GM20000 (cell line): Measurements from ENCODE around the gene NEIL1.
"Not testable (repeated sequence)": the region's sequence is repeated elsewhere in the genome, so short reads cannot be mapped to it uniquely, and the experiment has no call there.

Experiments
- DNase-seq: peaks from one replicate; pipeline ENCODE4 v3.0.0; 2012; ENCODE audit warnings: low spot score
- TF ChIP-seq, protein P1 (sequence below): IDR thresholded peaks from 2 replicates; pipeline ENCODE4 v1.5.1; 2012; ENCODE audit warnings: mild to moderate bottlenecking, control low read depth; ENCODE audit errors: extremely low read depth, missing control alignments

NEIL1 gene

DNA sequence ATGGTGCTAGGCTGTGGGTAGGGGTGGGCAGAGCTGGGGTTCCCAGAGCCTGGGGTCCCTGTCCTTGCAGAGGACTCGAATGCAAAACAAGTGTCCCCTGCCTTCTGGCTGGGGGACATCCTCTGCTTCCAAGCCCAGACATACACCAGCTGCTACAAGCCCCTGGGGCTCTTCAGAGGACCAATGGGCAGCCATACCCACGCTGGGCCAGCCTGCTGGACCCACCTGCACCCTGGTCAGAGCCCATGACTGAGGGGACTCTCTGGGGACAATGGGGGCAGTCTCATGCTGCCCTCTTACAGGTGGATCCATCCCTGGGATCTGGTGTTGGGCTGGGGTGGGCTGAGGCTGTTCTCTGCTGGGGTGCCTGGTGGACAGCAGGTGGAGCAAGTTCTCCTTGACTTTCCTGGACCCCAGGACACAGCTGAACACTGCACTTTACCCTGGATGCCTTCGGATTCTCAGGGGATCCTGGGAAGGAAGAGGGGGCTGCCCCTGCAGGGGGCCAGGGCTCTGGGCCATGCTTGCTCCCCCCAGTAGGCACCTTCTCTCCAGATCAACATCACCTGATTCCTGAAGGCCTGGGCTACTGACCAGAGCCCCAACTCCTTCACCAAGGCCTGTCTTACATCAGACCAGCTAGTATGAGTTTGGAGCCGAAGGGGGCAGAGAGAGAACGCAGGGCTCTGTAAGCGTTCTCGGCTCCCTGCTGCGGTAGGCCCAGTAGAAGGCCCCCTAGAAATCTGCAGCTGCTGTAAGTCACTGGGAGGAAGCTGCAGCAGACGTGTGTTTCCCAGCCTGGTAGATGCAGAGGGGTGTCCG lies 18.1 kb upstream of the NEIL1 start:
- TF ChIP-seq, protein P1, sequence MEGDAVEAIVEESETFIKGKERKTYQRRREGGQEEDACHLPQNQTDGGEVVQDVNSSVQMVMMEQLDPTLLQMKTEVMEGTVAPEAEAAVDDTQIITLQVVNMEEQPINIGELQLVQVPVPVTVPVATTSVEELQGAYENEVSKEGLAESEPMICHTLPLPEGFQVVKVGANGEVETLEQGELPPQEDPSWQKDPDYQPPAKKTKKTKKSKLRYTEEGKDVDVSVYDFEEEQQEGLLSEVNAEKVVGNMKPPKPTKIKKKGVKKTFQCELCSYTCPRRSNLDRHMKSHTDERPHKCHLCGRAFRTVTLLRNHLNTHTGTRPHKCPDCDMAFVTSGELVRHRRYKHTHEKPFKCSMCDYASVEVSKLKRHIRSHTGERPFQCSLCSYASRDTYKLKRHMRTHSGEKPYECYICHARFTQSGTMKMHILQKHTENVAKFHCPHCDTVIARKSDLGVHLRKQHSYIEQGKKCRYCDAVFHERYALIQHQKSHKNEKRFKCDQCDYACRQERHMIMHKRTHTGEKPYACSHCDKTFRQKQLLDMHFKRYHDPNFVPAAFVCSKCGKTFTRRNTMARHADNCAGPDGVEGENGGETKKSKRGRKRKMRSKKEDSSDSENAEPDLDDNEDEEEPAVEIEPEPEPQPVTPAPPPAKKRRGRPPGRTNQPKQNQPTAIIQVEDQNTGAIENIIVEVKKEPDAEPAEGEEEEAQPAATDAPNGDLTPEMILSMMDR: no peak
- no peak for DNase-seq

DNA sequence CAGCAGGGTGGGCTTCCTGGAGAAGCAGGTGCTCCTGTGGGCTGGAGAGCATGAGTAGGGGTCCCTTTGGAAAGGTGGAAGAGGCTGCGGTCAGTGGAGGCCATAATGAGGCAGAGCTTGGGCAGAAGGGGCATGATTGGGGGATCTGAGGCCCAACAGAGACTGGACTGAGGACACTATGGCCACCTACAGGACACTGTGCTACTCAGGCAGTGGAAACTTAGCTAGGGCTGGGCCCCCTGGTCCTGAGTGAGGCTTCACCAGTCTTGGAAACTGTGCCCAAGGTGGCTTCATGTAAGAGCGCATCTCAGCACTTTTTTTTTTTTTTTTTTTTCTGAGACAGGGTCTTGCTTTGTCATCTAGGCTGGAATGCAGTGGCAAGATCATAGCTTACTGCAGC lies 17.3 kb upstream of the NEIL1 start:
- no peak for DNase-seq
- TF ChIP-seq, protein P1: no peak

DNA sequence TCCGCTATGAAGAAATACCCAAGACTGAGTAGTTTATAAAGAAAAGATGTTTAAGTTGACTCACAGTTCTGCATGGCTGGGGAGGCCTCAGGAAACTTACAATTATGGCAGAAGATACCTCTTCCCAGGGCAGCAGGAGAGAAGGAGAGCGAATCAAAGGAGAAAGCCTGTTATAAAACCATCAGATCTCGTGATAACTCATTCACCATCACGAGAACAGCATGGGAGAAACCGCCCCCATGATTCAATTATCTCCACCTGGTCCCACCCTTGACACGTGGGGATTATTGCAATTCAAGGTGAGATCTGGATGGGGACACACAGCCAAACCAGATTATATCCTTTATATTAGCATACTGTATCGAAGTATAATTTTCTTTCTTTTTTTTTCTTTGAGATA lies 14.7 kb upstream of the NEIL1 start:
- DNase-seq: not testable (repeated sequence)

DNA sequence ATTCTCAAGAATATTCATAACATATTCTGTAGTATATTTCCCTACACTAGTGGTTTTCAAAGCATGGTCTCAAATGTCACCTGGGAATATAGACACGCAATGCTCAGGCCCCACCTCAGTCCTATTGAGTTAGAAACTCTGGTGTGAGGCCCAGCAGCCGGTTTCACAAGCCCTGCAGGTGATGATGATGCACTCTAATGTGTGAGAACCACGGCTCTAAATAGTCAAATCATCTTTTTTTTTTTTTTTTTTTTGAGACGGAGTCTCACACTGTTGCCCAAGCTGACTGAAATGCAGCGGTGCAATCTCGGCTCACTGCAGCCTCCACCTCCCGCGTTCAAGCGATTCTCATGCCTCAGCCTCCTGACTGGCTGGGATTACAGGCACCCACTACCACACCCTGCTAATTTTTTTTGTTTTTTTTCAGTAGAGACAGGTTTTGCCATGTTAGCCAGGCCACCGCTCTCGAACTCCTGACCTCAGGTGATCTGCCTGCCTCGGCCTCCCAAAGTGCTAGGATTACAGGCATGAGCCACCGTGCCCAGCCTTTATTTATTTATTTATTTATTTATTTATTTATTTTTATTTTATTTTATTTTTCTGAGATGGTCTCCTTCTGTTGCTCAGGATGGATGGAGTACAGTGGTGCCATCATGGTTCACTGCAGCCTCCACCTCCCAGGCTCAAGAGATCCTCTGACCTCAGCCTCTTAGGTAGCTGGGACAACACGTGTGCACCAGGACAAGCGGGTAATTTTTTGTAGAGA lies 13.0 kb upstream of the NEIL1 start:
- DNase-seq: not testable (repeated sequence)

DNA sequence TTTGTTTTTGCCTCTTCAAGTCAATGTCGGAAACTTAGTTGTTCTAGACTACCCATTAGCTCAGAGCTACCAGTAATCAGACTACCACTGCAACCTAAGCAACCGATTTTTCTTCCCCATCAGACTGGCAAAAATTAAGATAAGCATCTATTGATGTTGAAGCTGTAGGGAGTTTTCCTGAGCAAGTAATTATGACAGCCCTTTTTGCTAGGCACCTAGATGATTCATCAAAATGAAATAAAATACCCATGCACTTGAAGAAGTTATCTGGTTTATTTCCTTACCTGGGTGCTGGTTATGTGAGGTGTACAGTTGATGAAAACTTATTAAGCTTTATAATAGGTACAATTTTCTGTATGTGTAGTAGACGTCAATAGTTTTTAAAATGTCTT lies 11.5 kb upstream of the NEIL1 start:
- TF ChIP-seq, protein P1: no peak

DNA sequence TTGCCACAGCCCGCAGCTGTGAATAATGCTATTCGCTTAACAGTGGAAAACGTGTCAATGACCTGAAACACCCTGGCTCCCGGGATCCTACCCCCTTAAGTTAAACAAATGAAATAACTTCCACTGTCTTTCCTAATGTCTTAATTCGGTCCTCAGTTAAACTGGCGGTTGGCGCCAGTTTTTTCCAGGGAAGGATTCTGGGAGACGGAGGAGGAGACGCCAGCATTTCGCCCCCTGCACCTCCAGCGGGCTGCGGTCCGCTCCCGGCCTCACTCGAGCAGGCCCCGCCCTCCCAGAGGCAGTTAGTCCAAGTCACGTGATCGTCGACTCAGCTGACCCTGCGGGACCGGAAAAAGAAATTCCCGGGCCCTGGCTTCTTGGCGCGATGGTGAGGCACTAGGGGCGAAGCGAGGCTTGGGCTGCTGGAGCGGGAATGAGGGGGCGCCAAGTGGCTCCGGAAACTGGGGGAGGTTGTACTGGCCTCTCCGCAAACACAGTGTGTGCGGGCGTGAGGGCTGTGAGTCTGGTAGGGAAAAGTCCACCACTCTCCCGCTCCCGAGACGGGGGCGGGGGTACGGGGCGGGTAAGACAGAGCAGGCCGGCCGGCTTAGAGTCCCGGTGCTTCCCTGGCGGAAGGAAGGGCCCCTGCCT lies 11.0 kb upstream of the NEIL1 start, which contains the start of gene COMMD4:
Gene COMMD4, plus strand, starts transcription at position 359 of the 651 bp plus-strand sequence. Its CDS starts 27 bp downstream, at position 386.
- peak; percentile 74 for DNase-seq

More for the DNA sequence above, 11.5 kb upstream of the NEIL1 start:
- DNase-seq: no peak

DNA sequence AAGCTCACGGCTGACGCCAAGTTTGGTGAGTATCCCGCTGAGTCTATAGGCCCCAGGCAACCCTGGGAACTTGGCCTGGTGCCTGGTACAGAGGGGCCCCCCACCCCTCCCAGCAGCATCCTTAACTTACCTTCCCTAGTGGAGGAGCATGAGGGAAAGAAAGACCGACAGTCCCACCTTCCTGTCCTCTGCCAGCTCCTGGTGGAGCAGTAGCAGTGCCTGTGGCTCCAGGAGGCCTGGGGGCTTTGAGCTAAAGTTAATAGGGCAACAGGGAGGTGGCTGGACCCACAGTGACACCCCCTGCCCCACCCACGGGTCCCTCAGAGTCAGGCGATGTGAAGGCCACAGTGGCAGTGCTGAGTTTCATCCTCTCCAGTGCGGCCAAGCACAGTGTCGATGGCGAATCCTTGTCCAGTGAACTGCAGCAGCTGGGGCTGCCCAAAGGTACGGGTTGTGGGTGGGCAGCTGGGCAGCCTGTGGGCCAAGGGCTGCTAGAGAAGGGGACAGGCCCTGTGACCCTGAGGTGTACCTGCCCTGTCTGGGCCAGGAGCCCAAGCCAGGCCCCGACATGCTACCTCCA lies 8.1 kb upstream of the NEIL1 start:
- no peak for DNase-seq
- TF ChIP-seq, protein P1: no peak

More for the DNA sequence above, 11.0 kb upstream of the NEIL1 start, which contains the start of gene COMMD4:
- TF ChIP-seq, protein P1: no peak
